22Rv1 (cell line): ENCODE results near the gene SEC14L1.
"Not testable (repeated sequence)": the region's sequence is repeated elsewhere in the genome, so short reads cannot be mapped to it uniquely, and the experiment has no call there.

Source experiments
- H3K27ac ChIP-seq: fragments of 450-650 bp; 2 replicates; pipeline ENCODE4 v1.5.1; 2017
- CTCF ChIP-seq: fragments of 450-650 bp; IDR thresholded peaks from 2 replicates; pipeline ENCODE4 v1.5.1; 2017; ENCODE audit warnings: mild to moderate bottlenecking
- ZFX ChIP-seq: fragments of 450-650 bp; IDR thresholded peaks from 2 replicates; pipeline ENCODE4 v1.6.1; 2017; ENCODE audit warnings: antibody characterized with exemption, borderline replicate concordance

The SEC14L1 gene

GRCh38 chr17:77109764-77110359 lies 30.9 kb upstream of the SEC14L1 start:
- TF ChIP-seq ZFX (no peak), CTCF (no peak)

GRCh38 chr17:77111165-77111933 lies 29.4 kb upstream of the SEC14L1 start:
- not testable (repeated sequence) for H3K27ac ChIP-seq

More at GRCh38 chr17:77109764-77110359, 30.9 kb upstream of the SEC14L1 start:
- H3K27ac ChIP-seq = no peak overlapping the region

- TF ChIP-seq CTCF = no peak
- no peak for TF ChIP-seq ZFX
- no peak overlapping the region for H3K27ac ChIP-seq
These were observed 28.9 kb upstream of the SEC14L1 start for GRCh38 chr17:77111934-77112296.

GRCh38 chr17:77115510-77115909 lies 25.3 kb upstream of the SEC14L1 start:
- TF ChIP-seq ZFX (no peak), CTCF (no peak)

GRCh38 chr17:77115947-77116346 lies 24.8 kb upstream of the SEC14L1 start:
- no peak overlapping the region for H3K27ac ChIP-seq
- TF ChIP-seq ZFX = no peak
- no peak for TF ChIP-seq CTCF

More at GRCh38 chr17:77115510-77115909, 25.3 kb upstream of the SEC14L1 start:
- H3K27ac ChIP-seq = no peak overlapping the region

- no peak overlapping the region for H3K27ac ChIP-seq
- TF ChIP-seq CTCF = no peak
- no peak for TF ChIP-seq ZFX
These were observed 24.4 kb upstream of the SEC14L1 start for GRCh38 chr17:77116371-77116860.

GRCh38 chr17:77117415-77117814 lies 23.4 kb upstream of the SEC14L1 start:
- TF ChIP-seq CTCF (no peak), ZFX (no peak)
- no peak overlapping the region for H3K27ac ChIP-seq
